GM20431 (cell line): ENCODE measurements around the gene SRR.
"Not testable (repeated sequence)": the region's sequence is repeated elsewhere in the genome, so short reads cannot be mapped to it uniquely, and the experiment has no call there.

Experiments
- in situ Hi-C: fragments of 300-500 bp; cut with MseI, MboI; formaldehyde crosslinking; loops from one replicate; pipeline ENCODE4 v1.15.0; 2020; ENCODE audit warnings: low sequenced_read_pairs; ENCODE audit not compliant: unreplicated experiment

Gene SRR

GRCh38 chr17:2283302-2283701, 20.4 kb upstream of the SRR start:
- in situ Hi-C loops: no loop called here

GRCh38 chr17:2289878-2290478, 13.8 kb upstream of the SRR start:
- in situ Hi-C loops: no loop called here

- in situ Hi-C loops: no loop called here
These were observed 11.7 kb upstream of the SRR start for GRCh38 chr17:2292100-2292499.

- in situ Hi-C loops: no loop called here
These were observed 8.2 kb upstream of the SRR start for GRCh38 chr17:2295575-2295974.

- in situ Hi-C loops: no loop called here
These were observed 6.7 kb upstream of the SRR start for GRCh38 chr17:2297023-2297422.

GRCh38 chr17:2299136-2299535, 4.6 kb upstream of the SRR start:
- in situ Hi-C loops: no loop called here

GRCh38 chr17:2299756-2300155, 4.0 kb upstream of the SRR start:
- in situ Hi-C loops: no loop called here

- in situ Hi-C loops: no loop called here
These were observed 959 bp upstream of the SRR start for GRCh38 chr17:2302778-2303203.

GRCh38 chr17:2304931-2305330, 1.2 kb downstream of the SRR start:
- in situ Hi-C loops: no loop called here

- in situ Hi-C loops: no loop called here
These were observed 5.8 kb downstream of the SRR start for GRCh38 chr17:2309338-2310154.

- in situ Hi-C loops: no loop called here
These were observed 9.0 kb downstream of the SRR start for GRCh38 chr17:2312736-2313135.

- in situ Hi-C loops: not testable (repeated sequence)
These were observed 13.1 kb downstream of the SRR start for GRCh38 chr17:2316916-2317205.

- in situ Hi-C loops: no loop called here
These were observed 14.0 kb downstream of the SRR start for GRCh38 chr17:2317796-2318195.

GRCh38 chr17:2319051-2319450, 15.3 kb downstream of the SRR start:
- in situ Hi-C loops: no loop called here

GRCh38 chr17:2321399-2321798, 17.6 kb downstream of the SRR start:
- in situ Hi-C loops: no loop called here

- in situ Hi-C loops: no loop called here
These were observed 20.0 kb downstream of the SRR start for GRCh38 chr17:2323629-2324314.

GRCh38 chr17:2331303-2331702, 27.6 kb downstream of the SRR start:
- in situ Hi-C loops: no loop called here

GRCh38 chr17:2335726-2336214, 32.0 kb downstream of the SRR start:
- in situ Hi-C loops: no loop called here

- in situ Hi-C loops: no loop called here
These were observed 32.6 kb downstream of the SRR start, which contains the start of gene TSR1 for GRCh38 chr17:2336215-2336851. Gene TSR1, minus strand, starts transcription at chr17:2336457. Its CDS starts 30 bp downstream, at chr17:2336427.

- in situ Hi-C loops: no loop called here
These were observed 33.2 kb downstream of the SRR start, which contains the start of gene SGSM2 for GRCh38 chr17:2336852-2337543. Gene SGSM2, plus strand, starts transcription at chr17:2337501. Its CDS starts 188 bp downstream, at chr17:2337689.
